Kasumi-1 (cell line): Measurements from ENCODE around the gene SLC22A16.
"Not testable (repeated sequence)": the region's sequence is repeated elsewhere in the genome, so short reads cannot be mapped to it uniquely, and the experiment has no call there.

Experiments used
- DNase-seq, 2 experiments: peaks; one replicate each; lab custom pipeline; 2025; lab: John Stamatoyannopoulos, UW

Gene SLC22A16

GRCh38 chr6:110476046-110476849 lies at the start of gene SLC22A16:
Gene SLC22A16, minus strand, starts transcription at chr6:110476613. Its CDS starts 39 bp downstream, at chr6:110476574.
- peak; percentile 63 to 66 for DNase-seq

GRCh38 chr6:110525001-110525400 lies 48.6 kb upstream of the SLC22A16 start:
- no peak for DNase-seq

- DNase-seq, result no peak
Observed at GRCh38 chr6:110524305-110524704, 47.9 kb upstream of the SLC22A16 start.

GRCh38 chr6:110523451-110524021 lies 47.1 kb upstream of the SLC22A16 start:
- no peak for DNase-seq

- no peak for DNase-seq
Observed at GRCh38 chr6:110522427-110522826, 46.0 kb upstream of the SLC22A16 start.

- DNase-seq, result no peak
Observed at GRCh38 chr6:110520992-110521543, 44.7 kb upstream of the SLC22A16 start.

GRCh38 chr6:110520209-110520965 lies 44.0 kb upstream of the SLC22A16 start:
- no peak for DNase-seq

GRCh38 chr6:110517601-110518281 lies 41.3 kb upstream of the SLC22A16 start:
- no peak for DNase-seq

- DNase-seq, result no peak
Observed at GRCh38 chr6:110517034-110517433, 40.6 kb upstream of the SLC22A16 start.

- peak; percentile 37 to 61 for DNase-seq
Observed at GRCh38 chr6:110514818-110515217, 38.4 kb upstream of the SLC22A16 start.

- no peak for DNase-seq
Observed at GRCh38 chr6:110512991-110513390, 36.6 kb upstream of the SLC22A16 start.

GRCh38 chr6:110512549-110512948 lies 36.1 kb upstream of the SLC22A16 start:
- not testable (repeated sequence) for DNase-seq

- no peak for DNase-seq
Observed at GRCh38 chr6:110511401-110511800, 35.0 kb upstream of the SLC22A16 start.

GRCh38 chr6:110509617-110510241 lies 33.3 kb upstream of the SLC22A16 start:
- no peak for DNase-seq

- not testable (repeated sequence) for DNase-seq
Observed at GRCh38 chr6:110504891-110505290, 28.5 kb upstream of the SLC22A16 start.

- DNase-seq, result no peak
Observed at GRCh38 chr6:110495949-110496348, 19.5 kb upstream of the SLC22A16 start.

GRCh38 chr6:110493253-110493800 lies 16.9 kb upstream of the SLC22A16 start:
- no peak for DNase-seq

- no peak for DNase-seq
Observed at GRCh38 chr6:110492584-110492983, 16.2 kb upstream of the SLC22A16 start.

- no peak for DNase-seq
Observed at GRCh38 chr6:110491644-110492317, 15.4 kb upstream of the SLC22A16 start.

GRCh38 chr6:110491299-110491643 lies 14.9 kb upstream of the SLC22A16 start:
- DNase-seq, result no peak

- DNase-seq, result no peak
Observed at GRCh38 chr6:110490110-110490509, 13.7 kb upstream of the SLC22A16 start.
